ENCODE data around the gene TRAPPC14. TPM values are rescaled to one million over a fixed set of nuclear protein-coding genes. Genes with fewer than 3 reads are reported as not detected.

Gene TRAPPC14
- total and polyA plus RNA-seq, 2 of the 8 experiments (the other 6 are each of a cell fraction or from before 2014, with no cell fraction given) = 11.9 to 22.1 TPM

- Histone ChIP-seq H3K27ac (ENCODE audit: low read depth, low read length) (no peak overlapping the region), H3K23me2 (ENCODE audit: low read depth, low read length) (peaks cover 6% of the 10 kb centered on the region), H3K79me1 (ENCODE audit: low read depth, low read length) (no peaks in the 10 kb centered on the region; the same call in 1 of the 2 replicates), H2BK15ac (ENCODE audit: low read length) (no peak overlapping the region), H3K4me1 (replicated peaks in 1 of 4; ENCODE audit: control insufficient read depth in 3 of 4, insufficient read depth in 4 of 4, low read length in 3 of 4) (peaks cover 0 to 12% (median 8%) of the 10 kb centered on the region in 4 experiments; a peak in 5 of 7 replicates), H3K79me2 (ENCODE audit: control insufficient read depth in 1 of 2, insufficient read depth in 2 of 2, low read length in 2 of 2) (no peaks in the 10 kb centered on the region), H3K9ac (replicated peaks in 1 of 4; ENCODE audit: extremely low read depth in 1 of 4, low read depth in 3 of 4, low read length in 3 of 4) (peak overlapping the region in 1 of 4 experiments; percentile 24; a peak in 1 of 7 replicates), H3K23ac (ENCODE audit: insufficient read length) (no peak overlapping the region), H2AFZ (ENCODE audit: low read length) (no peak overlapping the region), H3K4me2 (ENCODE audit: insufficient read depth in 1 of 2, low read depth in 2 of 2, low read length in 2 of 2) (peak overlapping the region; percentile 75 to 94; a peak in 3 of 4 replicates), H3K27me3 (replicated peaks in 1 of 4; ENCODE audit: control insufficient read depth in 3 of 4, extremely low read depth in 1 of 4, insufficient read depth in 3 of 4, low read length in 3 of 4) (no peaks in the 10 kb centered on the region), H2BK5ac (ENCODE audit: low read depth, low read length) (no peak overlapping the region), H2AK5ac (ENCODE audit: low read depth, low read length) (no peak overlapping the region), H2BK20ac (ENCODE audit: low read length) (no peak overlapping the region), H4K8ac (ENCODE audit: extremely low read depth, insufficient read depth, low read length) (peak overlapping the region; percentile 38; the same call in 1 of the 2 replicates), H4K5ac (ENCODE audit: insufficient read length, low read depth, low read length) (no peak overlapping the region), H4K91ac (replicated peaks; ENCODE audit: insufficient read length, low read length) (no peak overlapping the region), H3K9me3 (ENCODE audit: insufficient read depth in 2 of 2, low read depth in 1 of 2, low read length in 1 of 2) (no peaks in the 10 kb centered on the region), H3K4me3 (ENCODE audit: extremely low read depth in 1 of 4, insufficient read depth in 2 of 4, low read depth in 3 of 4, low read length in 4 of 4) (peak overlapping the region in 2 of 4 experiments; percentile 5 to 88; a peak in 2 of 8 replicates), H3K14ac (ENCODE audit: insufficient read length) (no peak overlapping the region), H3K18ac (ENCODE audit: extremely low read depth, low read length) (no peak overlapping the region), H3K56ac (replicated peaks; ENCODE audit: insufficient read length, low read depth, low read length) (no peak overlapping the region), H4K20me1 (replicated peaks in 1 of 2; ENCODE audit: control insufficient read depth in 1 of 2, insufficient read depth in 2 of 2, low read length in 2 of 2) (peaks cover 12 to 32% of the 10 kb centered on the region in 2 experiments), H2BK12ac (ENCODE audit: low read depth, low read length) (no peak overlapping the region), H2BK120ac (replicated peaks; ENCODE audit: low read depth, low read length) (no peak overlapping the region), H3K36me3 (ENCODE audit: control insufficient read depth in 2 of 4, insufficient read depth in 4 of 4, low read length in 3 of 4) (peaks cover 8 to 44% (median 24%) of the 10 kb centered on the region in 4 experiments), H3K4ac (replicated peaks; ENCODE audit: insufficient read length, low read depth, low read length) (no peak overlapping the region)
- CTCF ChIA-PET (ENCODE audit: partially characterized antibody) = interaction anchor here (1.1 to 7.9 kb wide), 6 partner anchors 10 to 60 kb away, joined by 3 to 83 read pairs (median 4); no protein-coding TSS in a partner anchor
- WGBS, 2 experiments (ENCODE audit: extremely low coverage in 1 of 2, insufficient coverage in 1 of 2, insufficient read length in 1 of 2, insufficient replicate concordance in 2 of 2, low coverage in 1 of 2, low lambda C conversion rate in 2 of 2, missing lambda C conversion rate in 1 of 2) = 72% methylated on average over 5 of the region's 5 CpGs; no CpG with 5 or more reads in 1 of the 2 experiments
- no peak for DNase-seq (ENCODE audit: low read depth in 1 of 2, low spot score in 2 of 2)
- FAIRE-seq = no peak
- POLR2A ChIA-PET (ENCODE audit: partially characterized antibody) = interaction anchor here (0.8 to 9.9 kb wide), 14 partner anchors 7 to 271 kb away, joined by 3 to 145 read pairs (median 6); partner anchors contain the start of genes AP4M1, GAL3ST4, GPC2 and LAMTOR4
- no peak for TF ChIP-seq MAFK (IDR thresholded peaks at IDR 0.05; ENCODE audit: low read depth, low read length)
- TF ChIP-seq MAX (IDR thresholded peaks at IDR 0.05) = no peak
- TF ChIP-seq, protein P1, sequence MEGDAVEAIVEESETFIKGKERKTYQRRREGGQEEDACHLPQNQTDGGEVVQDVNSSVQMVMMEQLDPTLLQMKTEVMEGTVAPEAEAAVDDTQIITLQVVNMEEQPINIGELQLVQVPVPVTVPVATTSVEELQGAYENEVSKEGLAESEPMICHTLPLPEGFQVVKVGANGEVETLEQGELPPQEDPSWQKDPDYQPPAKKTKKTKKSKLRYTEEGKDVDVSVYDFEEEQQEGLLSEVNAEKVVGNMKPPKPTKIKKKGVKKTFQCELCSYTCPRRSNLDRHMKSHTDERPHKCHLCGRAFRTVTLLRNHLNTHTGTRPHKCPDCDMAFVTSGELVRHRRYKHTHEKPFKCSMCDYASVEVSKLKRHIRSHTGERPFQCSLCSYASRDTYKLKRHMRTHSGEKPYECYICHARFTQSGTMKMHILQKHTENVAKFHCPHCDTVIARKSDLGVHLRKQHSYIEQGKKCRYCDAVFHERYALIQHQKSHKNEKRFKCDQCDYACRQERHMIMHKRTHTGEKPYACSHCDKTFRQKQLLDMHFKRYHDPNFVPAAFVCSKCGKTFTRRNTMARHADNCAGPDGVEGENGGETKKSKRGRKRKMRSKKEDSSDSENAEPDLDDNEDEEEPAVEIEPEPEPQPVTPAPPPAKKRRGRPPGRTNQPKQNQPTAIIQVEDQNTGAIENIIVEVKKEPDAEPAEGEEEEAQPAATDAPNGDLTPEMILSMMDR (IDR thresholded peaks at IDR 0.05; ENCODE audit: control extremely low read depth in 1 of 3, insufficient read depth in 1 of 3, low read depth in 1 of 3, low read length in 3 of 3) = no peak
- no peak for TF ChIP-seq NANOG (IDR thresholded peaks at IDR 0.05; ENCODE audit: insufficient read depth, low read depth, low read length, poor library complexity, severe bottlenecking)
- no peak for TF ChIP-seq POLR2A (IDR thresholded peaks at IDR 0.05; ENCODE audit: control extremely low read depth in 1 of 2, low read depth in 2 of 2, low read length in 2 of 2)
- no peak for TF ChIP-seq RFX5 (IDR thresholded peaks at IDR 0.05; ENCODE audit: borderline replicate concordance, low read depth, low read length)
- no peak for TF ChIP-seq BCL11A (IDR thresholded peaks at IDR 0.05; ENCODE audit: low read depth in 2 of 2, low read length in 2 of 2)
Measured at GRCh38 chr7:100157069-100157333, 1.5 kb downstream of the TRAPPC14 start.

Measured in H1 (cell line).